ENCODE results near the gene IFNL3.

Gene IFNL3

DNA sequence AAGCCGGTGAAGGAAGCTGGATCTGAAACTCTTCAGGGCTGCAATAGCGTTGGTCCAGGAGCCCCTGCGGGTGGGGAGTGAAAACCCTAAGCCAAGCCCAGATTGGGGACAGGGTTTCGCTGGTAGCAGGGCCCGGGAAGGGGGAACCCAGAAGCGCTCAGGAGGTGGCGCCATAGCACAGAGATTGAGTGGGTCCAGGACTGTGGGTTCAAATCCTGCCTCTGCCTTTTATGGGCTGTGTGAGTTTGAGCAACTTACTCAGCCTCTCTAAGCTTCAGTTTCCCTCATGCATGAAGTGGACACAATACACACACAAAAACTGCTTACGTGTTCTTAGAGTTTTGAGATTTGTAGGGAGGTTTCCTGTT is 32.4 kb downstream of the IFNL3 start:
- DNase-seq = no peak

DNA sequence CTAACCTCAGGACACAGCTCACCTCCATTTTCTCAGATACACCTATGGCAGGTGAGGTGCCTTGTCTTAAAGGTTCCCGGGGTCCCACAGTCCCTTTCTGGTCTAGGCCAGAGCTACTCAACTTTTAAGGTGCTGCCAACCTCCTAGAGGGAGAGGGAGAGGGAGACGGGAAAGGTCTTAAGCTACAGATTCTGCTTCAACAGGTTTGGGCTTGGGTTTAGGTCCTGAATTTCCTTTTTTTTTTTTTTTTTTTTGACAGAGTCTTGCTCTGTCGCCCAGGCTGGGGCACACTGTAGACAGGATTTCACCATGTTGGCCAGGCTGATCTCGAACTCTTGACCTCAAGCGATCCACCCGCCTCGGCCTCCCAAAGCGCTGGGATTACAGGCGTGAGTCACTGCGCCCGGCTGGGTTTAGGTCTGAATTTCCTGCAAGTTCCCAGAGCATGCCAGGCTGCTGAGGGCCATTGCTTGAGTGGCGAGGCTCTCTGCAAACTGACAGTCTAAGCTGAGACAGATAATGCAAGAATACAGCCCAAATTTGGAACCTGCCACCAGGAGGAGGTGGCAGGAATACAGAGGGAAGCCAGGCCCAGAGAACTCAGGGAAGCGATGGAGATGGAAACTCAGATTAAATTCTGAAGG is 33.0 kb downstream of the IFNL3 start:
- DNase-seq = no peak

DNA sequence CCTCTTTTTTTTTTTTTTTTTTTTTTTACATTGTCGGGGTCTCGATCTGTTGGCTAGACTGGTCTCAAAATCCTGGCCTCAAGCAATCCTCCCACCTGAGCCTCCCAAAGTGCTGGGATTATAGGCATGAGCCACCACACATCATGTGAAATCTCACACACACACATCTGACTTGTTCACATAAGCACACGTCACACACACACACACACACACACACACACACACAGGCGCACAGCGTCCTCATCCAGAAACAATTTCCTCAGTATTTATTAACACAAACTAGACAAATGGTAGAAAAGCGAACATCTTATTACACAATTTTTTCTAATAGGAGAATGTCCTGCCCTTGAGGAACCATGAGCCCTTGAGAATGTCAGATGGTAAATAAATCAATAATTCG is 35.6 kb downstream of the IFNL3 start:
- DNase-seq = no peak

DNA sequence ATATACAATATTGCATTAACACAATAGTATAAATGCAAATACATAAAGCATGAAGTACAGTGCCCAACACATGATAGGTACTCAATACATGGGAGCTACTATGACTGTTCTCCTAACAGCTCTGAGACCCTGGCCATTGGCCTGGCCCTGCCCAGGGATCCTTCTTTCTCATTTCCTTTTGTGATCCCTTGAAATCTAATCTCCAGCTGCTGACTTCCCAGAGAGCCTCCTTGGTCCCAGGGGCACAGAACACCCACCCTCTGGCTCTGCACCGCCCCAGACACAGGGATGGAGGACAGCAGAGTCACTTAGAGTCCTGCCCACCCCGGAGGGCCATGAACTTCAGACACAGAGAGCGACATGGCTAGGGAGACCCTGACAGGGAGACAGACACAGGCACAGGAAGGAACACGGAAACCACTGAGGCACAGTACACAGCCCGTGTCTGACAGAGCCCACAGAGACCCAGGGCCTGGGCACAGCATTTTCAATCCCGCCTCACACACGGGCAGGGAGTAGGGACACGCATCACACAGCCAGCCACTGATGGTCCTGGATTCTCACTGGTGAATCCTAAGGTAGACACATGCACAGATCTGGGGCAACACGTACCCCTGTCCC is 36.5 kb downstream of the IFNL3 start:
- no peak for DNase-seq

DNA sequence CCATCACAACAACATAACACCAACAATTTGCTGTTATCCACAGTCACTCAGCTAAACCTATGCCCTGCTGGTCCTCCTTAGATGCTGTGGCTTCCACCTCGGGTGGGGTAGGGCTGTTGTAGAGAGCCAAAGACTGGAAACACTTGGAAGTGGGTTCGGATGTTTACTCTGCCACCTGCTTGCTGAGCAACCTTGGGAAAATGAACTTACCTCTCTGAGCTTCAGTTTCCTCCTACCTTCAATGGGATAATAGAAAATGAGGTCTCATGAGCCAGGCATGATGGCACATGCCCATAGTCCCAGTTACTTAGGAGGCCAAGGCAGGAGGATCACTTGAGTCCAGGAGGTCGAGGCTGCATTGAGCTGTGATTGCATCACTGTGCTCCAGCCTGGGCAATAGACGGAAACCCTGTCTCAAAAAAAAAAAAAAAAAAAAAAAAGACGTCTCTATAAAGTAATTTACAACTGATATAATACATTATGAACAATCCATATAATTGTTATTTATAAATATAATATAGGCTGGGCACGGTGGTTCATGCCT is 37.4 kb downstream of the IFNL3 start:
- DNase-seq = no peak

DNA sequence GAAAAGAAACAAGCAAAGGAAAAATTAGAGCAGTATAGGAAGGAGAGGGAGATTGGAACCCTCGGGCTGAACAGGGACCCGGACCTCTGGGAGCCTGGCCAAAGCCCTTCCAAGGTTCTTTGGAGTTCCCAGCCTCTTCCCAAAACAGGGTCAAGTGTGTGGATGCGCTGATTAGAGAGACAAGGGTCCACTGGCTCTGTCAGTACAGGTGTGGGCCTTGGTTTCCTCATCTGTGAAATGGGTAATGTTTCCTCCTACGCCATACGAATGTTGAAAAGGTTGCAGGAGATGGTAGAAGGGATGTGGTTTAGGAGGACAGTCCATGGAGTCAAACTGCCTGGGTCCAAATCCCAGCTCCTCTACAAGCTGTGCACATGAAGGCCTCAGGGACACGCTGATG is 38.7 kb downstream of the IFNL3 start:
- DNase-seq = no peak

DNA sequence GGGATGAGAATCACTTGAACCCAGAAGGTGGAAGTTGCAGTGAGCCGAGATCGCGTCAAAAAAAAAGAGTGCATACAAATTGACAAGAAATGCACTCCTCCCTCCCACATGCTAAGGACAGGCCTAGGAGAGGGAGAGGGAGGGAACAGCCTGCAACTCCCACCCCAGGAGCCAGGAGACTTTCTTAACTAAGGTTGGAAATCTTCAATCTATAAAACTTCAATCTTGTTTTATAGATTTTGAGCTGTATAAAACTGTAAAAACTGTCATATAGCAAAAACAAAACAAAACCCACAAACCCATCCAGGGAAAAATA is 39.4 kb downstream of the IFNL3 start:
- no peak for DNase-seq

DNA sequence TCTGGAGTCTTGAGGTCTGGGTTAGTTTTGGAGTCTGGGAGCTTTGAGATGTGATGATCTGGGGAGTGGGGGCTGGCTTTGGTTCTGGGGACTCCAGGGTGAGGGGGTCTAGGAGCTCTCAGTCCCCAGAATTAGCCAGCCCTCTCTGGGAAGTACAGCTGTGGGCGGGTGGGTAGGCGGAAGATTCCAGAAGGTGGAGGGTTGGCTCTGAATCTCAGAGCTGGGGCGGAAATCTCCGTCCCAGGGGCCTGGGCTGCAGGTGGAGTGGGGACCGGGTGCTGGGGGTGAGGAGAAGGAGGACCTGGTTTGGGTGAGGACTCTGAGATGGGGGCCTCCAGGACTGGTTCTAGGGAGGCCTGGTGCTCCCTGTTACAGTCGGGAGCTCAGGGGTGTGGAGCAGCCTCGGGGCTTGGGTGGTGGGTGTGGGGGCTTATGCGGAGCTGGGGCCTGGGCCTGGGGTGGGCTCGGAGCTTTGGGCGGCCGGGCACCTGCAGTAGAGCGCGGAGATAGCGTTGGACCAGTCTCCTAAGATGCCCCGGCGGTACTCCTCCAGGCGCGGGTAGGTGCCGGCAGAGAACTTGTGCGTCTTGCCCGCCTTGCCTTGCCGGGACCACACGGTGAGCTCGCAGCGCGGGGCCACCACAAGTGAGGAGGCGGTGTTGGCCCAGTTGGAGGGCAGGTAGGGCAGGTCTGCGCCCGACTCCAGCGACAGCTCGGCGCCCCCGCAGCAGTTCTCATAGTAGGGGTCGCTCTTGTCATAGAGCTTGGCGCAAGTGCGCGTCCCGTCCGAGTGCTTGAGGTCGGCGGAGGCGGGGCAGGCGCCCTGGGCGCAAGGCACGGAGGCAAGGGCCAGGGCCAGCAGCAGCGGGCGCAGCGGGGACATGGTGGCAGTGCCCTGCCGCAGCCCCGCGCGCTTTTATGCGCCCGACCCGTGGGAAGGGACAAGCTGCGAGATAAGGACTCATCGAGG is 41.1 kb downstream of the IFNL3 start, which contains the start of gene SYCN:
TSS of gene SYCN (minus strand) at position 892 of the 970 bp plus-strand sequence. CDS start at position 883, 9 bp downstream.
- no peak for DNase-seq

DNA sequence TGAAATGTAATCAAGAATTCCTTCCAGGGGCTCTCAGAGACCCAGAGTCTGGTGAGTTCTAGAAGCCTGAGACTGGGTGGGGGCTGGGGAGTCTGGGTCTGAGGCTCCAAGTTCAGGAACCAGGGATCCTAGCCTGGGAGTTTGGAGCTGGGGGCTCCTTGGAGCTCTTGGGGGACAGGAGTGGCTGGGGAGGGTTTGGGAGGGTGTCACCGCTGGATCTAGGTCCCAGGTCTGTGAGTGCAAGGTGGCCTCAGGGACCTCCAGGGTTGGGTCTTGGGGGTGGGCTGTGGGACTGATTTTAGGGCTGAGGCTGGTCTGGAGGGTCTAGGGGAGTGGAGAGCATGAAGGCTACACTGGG is 41.8 kb downstream of the IFNL3 start:
- DNase-seq = no peak

DNA sequence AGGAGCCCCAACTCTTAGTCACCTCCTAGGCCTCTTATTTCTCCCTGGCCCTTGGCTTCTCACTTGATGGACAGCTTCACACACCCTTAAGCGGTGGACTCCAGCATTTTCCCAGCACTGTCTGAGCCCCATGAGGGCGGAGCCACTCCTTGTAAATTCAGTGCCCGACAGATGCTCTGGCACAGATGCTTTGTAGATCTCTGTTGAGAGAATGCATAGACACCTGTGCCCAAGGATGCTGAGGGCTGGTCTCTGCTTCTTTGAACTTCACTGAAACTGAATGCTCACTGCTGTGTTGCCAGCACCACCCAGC is 44.0 kb downstream of the IFNL3 start:
- no peak for DNase-seq

DNA sequence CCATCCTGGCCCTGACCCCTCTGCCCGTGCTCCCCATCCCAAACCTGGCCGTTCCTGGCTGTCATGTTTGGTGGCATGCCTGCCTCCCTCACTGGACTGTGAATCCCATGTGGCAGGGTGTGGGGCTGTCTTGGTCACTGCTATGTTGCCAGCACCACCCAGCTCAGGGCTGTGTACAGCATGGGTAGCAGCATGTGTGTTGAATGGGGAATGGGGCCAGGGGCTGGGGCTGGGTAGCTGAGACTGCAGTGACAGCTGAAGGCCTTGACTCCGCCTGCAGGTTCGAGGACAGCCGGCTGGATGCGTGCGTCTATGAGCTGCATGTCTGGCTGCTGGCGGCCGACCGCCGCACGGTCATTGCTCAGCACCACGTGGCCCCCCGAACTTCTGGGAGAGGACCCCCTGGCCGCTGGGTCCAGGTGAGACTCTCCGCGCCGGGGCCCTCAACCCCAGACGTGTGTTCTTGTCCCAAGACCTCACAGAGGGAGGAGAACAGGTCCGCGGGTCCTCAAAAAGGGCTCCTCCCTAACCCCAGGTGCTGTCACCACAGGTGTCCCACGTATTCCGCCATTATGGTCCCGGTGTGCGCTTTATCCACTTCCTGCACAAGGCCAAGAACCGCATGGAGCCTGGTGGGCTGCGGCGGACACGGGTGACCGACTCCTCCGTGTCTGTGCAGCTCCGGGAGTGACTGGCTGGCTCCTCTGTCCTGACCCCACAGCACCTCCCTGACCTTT is 44.6 kb downstream of the IFNL3 start:
- DNase-seq = no peak

DNA sequence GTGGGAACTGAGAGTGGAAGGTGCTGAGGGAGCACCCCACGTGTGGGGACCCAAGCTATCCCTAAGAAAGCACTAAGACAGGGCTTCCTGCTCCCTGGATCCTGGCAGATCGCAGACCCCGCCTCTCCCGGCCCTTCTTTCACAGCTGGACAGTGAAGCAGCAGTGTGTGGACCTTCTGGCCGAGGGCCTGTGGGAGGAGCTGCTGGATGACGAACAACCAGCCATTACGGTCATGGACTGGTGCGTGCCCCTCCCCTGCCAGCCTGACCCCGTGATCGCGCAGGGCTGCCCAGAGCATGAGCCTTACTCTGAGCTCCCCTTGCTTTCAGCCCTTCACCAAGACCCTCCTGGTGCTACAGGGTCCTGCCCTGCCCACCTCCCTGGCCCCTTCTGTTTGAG is 45.8 kb downstream of the IFNL3 start:
- DNase-seq = no peak

DNA sequence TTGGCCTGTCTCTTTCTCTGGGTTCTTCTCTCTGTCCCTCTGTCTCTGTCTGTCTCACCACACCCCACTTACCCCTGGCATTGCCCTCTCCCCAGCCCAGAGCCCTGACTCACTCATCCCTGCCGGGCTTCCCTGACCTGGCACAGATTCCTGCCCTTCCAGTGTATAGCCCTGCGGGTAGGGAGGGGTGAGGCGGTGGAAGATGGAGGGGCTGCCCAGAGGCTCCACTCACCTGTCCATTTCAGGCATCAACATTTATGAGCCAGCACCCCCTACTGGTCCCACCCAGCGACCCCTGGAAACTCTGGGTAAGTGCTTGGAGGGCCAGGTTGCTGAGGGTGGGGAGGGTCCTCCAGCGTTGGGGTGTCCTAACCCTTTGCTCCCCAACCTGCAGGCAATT is 47.0 kb downstream of the IFNL3 start:
- DNase-seq = no peak

DNA sequence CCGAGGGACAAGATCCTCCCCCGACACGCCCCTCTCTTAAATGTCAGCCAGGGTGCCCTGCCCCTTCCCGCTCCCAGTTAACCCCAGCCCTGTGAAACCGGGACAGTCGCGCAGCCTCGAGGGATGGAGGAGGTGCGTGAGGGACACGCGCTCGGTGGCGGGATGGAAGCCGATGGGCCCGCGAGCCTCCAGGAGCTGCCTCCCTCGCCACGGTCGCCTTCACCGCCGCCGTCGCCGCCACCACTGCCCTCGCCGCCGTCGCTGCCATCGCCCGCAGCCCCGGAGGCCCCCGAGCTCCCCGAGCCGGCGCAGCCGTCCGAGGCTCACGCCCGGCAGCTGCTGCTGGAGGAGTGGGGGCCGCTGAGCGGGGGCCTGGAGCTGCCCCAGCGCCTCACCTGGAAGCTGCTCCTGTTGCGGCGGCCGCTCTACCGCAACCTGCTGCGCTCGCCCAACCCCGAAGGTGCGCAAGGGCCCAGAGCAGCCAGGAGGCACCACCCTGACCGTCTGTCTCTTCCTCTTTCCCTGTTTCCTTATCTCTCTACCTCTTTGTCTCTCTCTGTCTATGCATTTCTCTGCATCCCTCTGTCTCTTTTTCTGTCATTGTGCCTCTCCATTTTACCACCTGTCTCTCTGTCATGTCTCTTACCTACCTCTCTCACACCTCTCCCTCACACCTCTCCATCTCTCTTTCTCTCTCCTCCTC is 47.8 kb downstream of the IFNL3 start, which contains the start of gene NCCRP1:
TSS of gene NCCRP1 (plus strand) at position 105 of the 703 bp plus-strand sequence. CDS start at position 124, 19 bp downstream.
- DNase-seq = no peak

DNA sequence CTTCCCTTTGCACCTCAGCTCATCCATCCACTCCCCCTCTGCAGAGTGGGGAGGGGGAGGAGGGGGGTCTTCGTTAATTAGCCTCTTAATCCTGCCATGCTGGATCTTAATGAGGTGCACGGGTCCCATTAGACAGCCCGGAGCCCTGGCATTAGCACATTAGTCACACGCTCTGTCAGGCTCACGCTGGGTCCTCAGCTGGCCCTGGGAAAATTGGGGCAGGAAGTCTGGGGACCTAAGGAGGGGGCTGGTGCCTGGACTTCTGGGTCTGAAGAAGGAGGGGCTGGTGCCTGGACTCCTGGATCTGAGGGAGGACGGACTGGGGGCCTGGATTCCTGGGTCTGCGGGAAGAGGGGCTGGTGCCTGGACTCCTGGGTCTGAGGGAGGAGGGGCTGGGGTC is 48.5 kb downstream of the IFNL3 start:
- DNase-seq = no peak

DNA sequence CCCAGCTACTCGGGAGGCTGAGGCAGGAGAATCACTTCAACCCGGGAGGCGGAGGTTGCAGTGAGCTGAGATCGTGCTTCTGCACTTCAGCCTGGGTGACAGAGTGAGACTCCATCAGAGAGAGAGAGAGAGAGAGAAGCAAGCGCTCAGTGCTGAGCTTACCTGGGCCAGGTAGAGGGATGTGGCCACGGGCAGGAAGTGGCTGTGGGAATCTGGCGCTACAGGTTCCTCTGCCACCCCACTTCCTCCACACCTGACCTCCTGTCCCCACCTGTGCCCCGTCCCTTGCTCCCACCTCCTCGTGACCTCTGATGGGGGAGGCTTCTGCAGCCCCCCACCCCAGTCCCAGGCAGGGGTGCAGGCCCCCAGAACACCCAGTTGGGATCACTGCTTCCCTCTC is 49.1 kb downstream of the IFNL3 start:
- DNase-seq = no peak

DNA sequence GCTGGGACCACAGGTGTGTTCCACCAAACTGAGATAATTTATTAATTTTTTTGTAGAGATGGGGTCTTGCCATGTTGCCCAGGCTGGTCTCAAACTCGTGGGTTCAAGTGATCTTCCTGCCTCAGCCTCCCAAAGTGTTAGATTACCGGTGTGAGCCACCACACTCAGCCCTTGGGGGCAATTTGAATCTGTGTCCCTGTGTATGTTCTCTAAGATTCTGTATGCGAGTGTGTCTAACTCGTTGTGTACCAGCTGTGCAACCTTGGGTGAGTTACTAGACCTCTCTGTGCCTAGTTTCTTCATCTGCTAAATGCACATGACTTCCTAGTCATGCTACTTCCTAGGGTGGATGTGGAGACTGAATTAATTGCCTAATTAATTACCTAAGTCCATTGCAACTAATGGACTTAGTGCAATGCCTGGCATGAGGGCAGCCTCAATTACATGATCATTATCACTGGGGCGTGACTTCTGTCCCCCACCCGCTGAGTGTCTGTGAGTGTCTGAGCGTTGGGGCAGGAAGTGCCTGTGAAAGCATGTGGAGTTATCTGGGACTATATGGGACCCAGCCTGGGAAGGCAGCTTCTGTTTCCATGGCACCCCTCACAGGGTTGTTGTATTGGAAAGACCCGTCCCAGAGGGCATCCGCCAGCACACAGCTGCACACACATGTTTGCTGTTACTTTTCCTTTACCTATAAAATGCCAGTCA is 49.8 kb downstream of the IFNL3 start:
- no peak for DNase-seq

DNA sequence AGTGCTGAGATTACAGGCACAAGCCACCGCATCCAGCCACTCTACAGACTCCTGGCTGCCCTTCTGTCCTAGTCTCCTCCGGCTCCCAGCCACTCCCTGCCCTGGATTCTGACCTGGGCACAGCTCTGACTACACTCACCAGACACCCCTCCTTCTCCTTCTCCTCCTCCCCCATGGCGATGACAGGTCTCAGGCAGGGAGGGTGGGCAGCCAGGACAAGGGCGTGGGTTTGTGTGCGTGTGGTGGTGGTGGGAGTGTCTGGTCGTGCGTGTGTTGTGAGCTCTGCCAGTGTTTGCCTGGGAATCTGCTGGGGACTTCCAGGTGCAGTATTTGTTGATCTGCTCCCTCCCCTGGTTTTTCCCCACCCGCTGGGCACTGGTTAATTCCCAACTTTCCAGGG is 51.0 kb downstream of the IFNL3 start:
- no peak for DNase-seq
